A549 (cell line): ENCODE data around the gene APLN. TPM values are rescaled to one million over a fixed set of nuclear protein-coding genes. Genes with fewer than 3 reads are reported as not detected.

Experiments used
- ATAC-seq, 2 experiments: fragments of 200-7000 bp in 1 of 2; fragments of >200 bp in 1 of 2; cut with Nextera tagmentation in 1 of 2; cut with Tn5 transposase in 1 of 2; 3 replicates each; pipeline versions ENCODE4 v1.8.0 to v1.9.1; 2018 to 2020; ENCODE audit warnings: mild to moderate bottlenecking in 1 of 2, moderate library complexity in 1 of 2
- CTCF ChIA-PET: fragments of 300-600 bp; sonication (Branson Sonifier 250); formaldehyde crosslinking; extraction: SDS; loops from one replicate; lab custom pipeline; 2021; ENCODE audit warnings: antibody characterized with exemption, inconsistent platforms; lab: Yijun Ruan, JAX
- POLR2A ChIA-PET: fragments of 350-600 bp; formaldehyde crosslinking; extraction: SDS; loops from one replicate; lab custom pipeline; 2021; ENCODE audit warnings: antibody characterized with exemption, inconsistent platforms; lab: Yijun Ruan, JAX
- DNase-seq, 2 experiments: peaks; one replicate each; pipeline versions ENCODE4 v3.0.0 to v3.0.0-alpha.2; 2011 to 2016; ENCODE audit warnings: low read depth in 1 of 2, low spot score in 1 of 2
- FAIRE-seq: peaks from 2 replicates; lab custom pipeline; 2011; peaks lifted over from hg19 to GRCh38; lab: Jason Lieb, UNC
- H3K27ac ChIP-seq, 2 experiments: fragments of >200 bp; sonication (Bioruptor Twin); formaldehyde crosslinking; 3 replicates each; pipeline ENCODE4 v1.5.1; 2016 to 2017
- H3K4me1 ChIP-seq: fragments of >200 bp; sonication (Bioruptor Twin); formaldehyde crosslinking; 3 replicates; pipeline ENCODE4 v1.6.1; 2016
- H3K4me2 ChIP-seq: fragments of >200 bp; sonication (Bioruptor Twin); formaldehyde crosslinking; 3 replicates; pipeline ENCODE4 v1.6.1; 2016
- H3K4me3 ChIP-seq: fragments of >200 bp; sonication (Bioruptor Twin); formaldehyde crosslinking; 3 replicates; pipeline ENCODE4 v1.5.1; 2016
- H3K9me3 ChIP-seq: fragments of >200 bp; sonication (Bioruptor Twin); formaldehyde crosslinking; 3 replicates; pipeline ENCODE4 v1.6.1; 2016
- ATOH8 ChIP-seq: fragments of 250-450 bp; sonication (Bioruptor Pico); IDR thresholded peaks from 2 replicates; pipeline ENCODE4 v1.5.0; 2020; ENCODE audit warnings: low read depth, mild to moderate bottlenecking, moderate library complexity
- BCL3 ChIP-seq: fragments of >200 bp; sonication (Bioruptor Twin); formaldehyde crosslinking; IDR thresholded peaks from 3 replicates; pipeline ENCODE4 v1.6.1; 2016
- CBX2 ChIP-seq: fragments of 200-600 bp; sonication (generic); IDR thresholded peaks from 2 replicates; pipeline ENCODE4 v1.6.1; 2016; ENCODE audit warnings: low read depth, mild to moderate bottlenecking, borderline replicate concordance
- CBX8 ChIP-seq: fragments of 200-600 bp; sonication (generic); IDR thresholded peaks from 2 replicates; pipeline ENCODE4 v1.6.1; 2016
- CHD4 ChIP-seq: fragments of 200-600 bp; sonication (generic); IDR thresholded peaks from 2 replicates; pipeline ENCODE4 v1.6.1; 2016; ENCODE audit warnings: antibody characterized with exemption, mild to moderate bottlenecking, borderline replicate concordance
- EHF ChIP-seq: fragments of 250-450 bp; sonication (Bioruptor Pico); IDR thresholded peaks from 2 replicates; pipeline ENCODE4 v1.5.0; 2020; ENCODE audit warnings: mild to moderate bottlenecking
- FOSL2 ChIP-seq, 2 experiments: fragments of 450-650 bp in 1 of 2; fragments of >200 bp in 1 of 2; sonication (Bioruptor Twin) in 1 of 2; formaldehyde crosslinking; IDR thresholded peaks; 2 replicates each; pipeline versions ENCODE4 v1.5.0 to v1.6.1; 2016 to 2020; ENCODE audit warnings: mild to moderate bottlenecking in 1 of 2, moderate library complexity in 1 of 2
- FOXS1 ChIP-seq: fragments of 250-450 bp; sonication (Bioruptor Pico); IDR thresholded peaks from 2 replicates; pipeline ENCODE4 v1.5.0; 2020; ENCODE audit warnings: mild to moderate bottlenecking, moderate library complexity
- GATA3 ChIP-seq: IDR thresholded peaks from 2 replicates; pipeline ENCODE4 v1.6.1; 2012; ENCODE audit warnings: borderline replicate concordance
- HES2 ChIP-seq: fragments of >200 bp; sonication (Bioruptor Twin); formaldehyde crosslinking; IDR thresholded peaks from 2 replicates; pipeline ENCODE4 v1.6.1; 2016
- HOXA7 ChIP-seq: fragments of 250-450 bp; sonication (Bioruptor Pico); IDR thresholded peaks from 2 replicates; pipeline ENCODE4 v1.5.0; 2020; ENCODE audit warnings: mild to moderate bottlenecking, moderate library complexity
- JUNB ChIP-seq: fragments of >200 bp; sonication (Bioruptor Twin); formaldehyde crosslinking; IDR thresholded peaks from 2 replicates; pipeline ENCODE4 v1.6.1; 2016
- KDM1A ChIP-seq: fragments of 200-600 bp; sonication (generic); IDR thresholded peaks from 2 replicates; pipeline ENCODE4 v1.6.1; 2016; ENCODE audit warnings: low read depth, mild to moderate bottlenecking
- KDM5A ChIP-seq: fragments of 200-600 bp; sonication (generic); IDR thresholded peaks from 2 replicates; pipeline ENCODE4 v1.6.1; 2016; ENCODE audit warnings: antibody characterized with exemption, mild to moderate bottlenecking
- MAX ChIP-seq: IDR thresholded peaks from 2 replicates; pipeline ENCODE4 v1.6.1; 2012
- MYC ChIP-seq: IDR thresholded peaks from 2 replicates; pipeline ENCODE4 v1.6.1; 2012; ENCODE audit warnings: mild to moderate bottlenecking, inconsistent platforms, low read length, improper control_type of control experiment, borderline replicate concordance
- NR3C1 ChIP-seq: fragments of >200 bp; sonication (Bioruptor Twin); formaldehyde crosslinking; IDR thresholded peaks from 3 replicates; pipeline ENCODE4 v1.6.1; 2017
- POLR2A ChIP-seq: IDR thresholded peaks from 2 replicates; pipeline ENCODE4 v1.6.1; 2012; ENCODE audit warnings: mild to moderate bottlenecking, low read length
- RAD21 ChIP-seq, 2 experiments: fragments of >200 bp in 1 of 2; sonication (Bioruptor Twin) in 1 of 2; formaldehyde crosslinking in 1 of 2; IDR thresholded peaks in 1 of 2; conservative IDR thresholded peaks in 1 of 2; 2 replicates in 1 of 2; 3 replicates in 1 of 2; pipeline ENCODE4 v1.6.1; 2012 to 2018; ENCODE audit warnings: inconsistent platforms in 1 of 2
- RCOR1 ChIP-seq: fragments of 150-350 bp; IDR thresholded peaks from 2 replicates; pipeline ENCODE4 v1.6.1; 2014; ENCODE audit warnings: antibody characterized with exemption, low read length, low read depth
- RFX5 ChIP-seq: fragments of 450-650 bp; IDR thresholded peaks from 2 replicates; pipeline ENCODE4 v1.7.1; 2014; ENCODE audit warnings: antibody characterized with exemption, mild to moderate bottlenecking, moderate library complexity
- RNF2 ChIP-seq: fragments of 200-600 bp; sonication (generic); IDR thresholded peaks from 2 replicates; pipeline ENCODE4 v1.6.1; 2016; ENCODE audit warnings: low read depth, mild to moderate bottlenecking, antibody characterized with exemption, moderate library complexity, borderline replicate concordance
- USF2 ChIP-seq: fragments of 450-650 bp; IDR thresholded peaks from 2 replicates; pipeline ENCODE4 v1.6.1; 2014; ENCODE audit warnings: antibody characterized with exemption
- ZFP36 ChIP-seq: fragments of 450-650 bp; IDR thresholded peaks from 2 replicates; pipeline ENCODE4 v1.6.1; 2014; ENCODE audit warnings: borderline replicate concordance; ENCODE audit not compliant: partially characterized antibody
- ZSCAN20 ChIP-seq: fragments of 250-450 bp; sonication (Bioruptor Pico); IDR thresholded peaks from 2 replicates; pipeline ENCODE4 v1.8.0; 2022; ENCODE audit warnings: mild to moderate bottlenecking, moderate library complexity
- WGBS: methylation state at CpG from one replicate; pipeline ENCODE4 v1.1.6; 2017; ENCODE audit errors: missing lambda C conversion rate; 5-methylcytosine and 5-hydroxymethylcytosine counted together
- polyA plus RNA-seq, 4 experiments: library from polyadenylated mRNA; depleted of rRNA in 3 of 4; stranded (reverse); fragments of >200 nt; fragmentation: RNase III in 1 of 4; extraction: RNeasy Plus Mini Kit Qiagen cat#74134 plus additional on column Dnase treatment in 1 of 4; gene quantifications; 2 replicates in 3 of 4; 3 replicates in 1 of 4; pipeline ENCODE4 v1.2.3, GENCODE V29; 2011 to 2017

Gene APLN
- polyA plus RNA-seq, 2 of the 4 experiments (the other 2 are of a cell fraction), result 0.18 to 0.74 TPM

GRCh38 chrX:129661369-129661768 is 6.6 kb upstream of the APLN start (continued):
- no peak for TF ChIP-seq BCL3
- TF ChIP-seq KDM5A, result no peak
- TF ChIP-seq FOSL2 (IDR thresholded peaks at IDR 0.05), result no peak
- TF ChIP-seq FOSL2 (CRISPR knock-in tag; IDR thresholded peaks at IDR 0.05), result no peak
- no peak for TF ChIP-seq FOXS1
- no peak for TF ChIP-seq MYC
- no peak for TF ChIP-seq POLR2A
- TF ChIP-seq JUNB, result no peak
- no peak for TF ChIP-seq ZFP36
- TF ChIP-seq GATA3, result no peak
- TF ChIP-seq HES2, result no peak

GRCh38 chrX:129659861-129660260 is 5.1 kb upstream of the APLN start:
- H3K9me3 ChIP-seq, result no peaks in the 10 kb centered on the region
- ATAC-seq (no peak), DNase-seq (no peak), FAIRE-seq (no peak)
- peaks cover 7% of the 10 kb centered on the region; the same call in 2 of the 3 replicates for H3K4me1 ChIP-seq
- ChIA-PET POLR2A (no interaction called here), CTCF (interaction anchor here (1.4 kb wide), 1 partner anchor 67 kb away, joined by 5 read pairs; no protein-coding TSS in a partner anchor)
- no peak overlapping the region for H3K4me3 ChIP-seq
- no peak for TF ChIP-seq USF2
- no peak for TF ChIP-seq RCOR1
- no peak for TF ChIP-seq ZSCAN20 (CRISPR knock-in tag)
- no peak for TF ChIP-seq HES2
- TF ChIP-seq CBX2, result no peak
- no peak for TF ChIP-seq RAD21 (conservative IDR thresholded peaks at IDR 0.05 in 1 of 2, IDR thresholded peaks at IDR 0.05 in 1 of 2)
- TF ChIP-seq EHF (CRISPR knock-in tag), result no peak
- no peak for TF ChIP-seq ATOH8 (CRISPR knock-in tag)
- TF ChIP-seq RFX5, result no peak
- no peak for TF ChIP-seq CHD4
- no peak for TF ChIP-seq MAX
- no peak for TF ChIP-seq HOXA7 (CRISPR knock-in tag)
- no peak for TF ChIP-seq KDM1A
- TF ChIP-seq CBX8, result no peak
- no peak for TF ChIP-seq RNF2
- H3K4me2 ChIP-seq, result no peak overlapping the region
- no peak overlapping the region for H3K27ac ChIP-seq
- WGBS, result 90% methylated on average over 5 of the region's 5 CpGs

GRCh38 chrX:129659141-129659540 is 4.4 kb upstream of the APLN start:
- no peak for ATAC-seq
- Histone ChIP-seq H3K4me1 (peaks cover 7% of the 10 kb centered on the region; the same call in 2 of the 3 replicates), H3K27ac (no peak overlapping the region), H3K9me3 (no peaks in the 10 kb centered on the region), H3K4me3 (no peak overlapping the region), H3K4me2 (no peak overlapping the region)
- no peak for FAIRE-seq
- no peak for DNase-seq
- CTCF ChIA-PET, result interaction anchor here (1.4 to 1.8 kb wide), 2 partner anchors 28 to 67 kb away, joined by 5 to 6 read pairs; no protein-coding TSS in a partner anchor
- 75% methylated on average over 2 of the region's 2 CpGs for WGBS
- TF ChIP-seq ZFP36, result no peak
- no peak for TF ChIP-seq EHF (CRISPR knock-in tag)
- no peak for TF ChIP-seq NR3C1
- POLR2A ChIA-PET, result no interaction called here
